GM12878 (cell line): ENCODE results near the gene SYTL2.

Experiments
- EP300 ChIP-seq, 2 experiments: fragments of 150-350 bp in 1 of 2; IDR thresholded peaks; 2 replicates each; pipeline ENCODE4 v1.6.1; 2011 to 2012; ENCODE audit warnings: low read depth in 2 of 2, low read length in 2 of 2, borderline replicate concordance in 1 of 2, improper control_type of control experiment in 1 of 2, inconsistent platforms in 1 of 2; ENCODE audit not compliant: control insufficient read depth in 1 of 2
- ZNF274 ChIP-seq: IDR thresholded peaks from one replicate; pipeline ENCODE4 v1.8.0; 2011; ENCODE audit not compliant: insufficient read length, insufficient read depth

- TF ChIP-seq EP300 (IDR thresholded peaks at IDR 0.05; ENCODE audit: borderline replicate concordance in 1 of 2, control insufficient read depth in 1 of 2, low read depth in 2 of 2, low read length in 2 of 2) (no peak), ZNF274 (no peak)
Observed at GRCh38 chr11:85854212-85854556, 43.2 kb upstream of the SYTL2 start.
